IPS-18c (cell line): ENCODE results near the gene CACNA2D1.
"Not testable (repeated sequence)": the region's sequence is repeated elsewhere in the genome, so short reads cannot be mapped to it uniquely, and the experiment has no call there.

Experiments used
- H3K4me3 ChIP-seq: 2 replicates; pipeline ENCODE4 v1.7.0; 2013; ENCODE audit warnings: low read depth, mild to moderate bottlenecking, low read length, moderate library complexity; ENCODE audit not compliant: insufficient read depth
- H3K9me3 ChIP-seq: one replicate; pipeline ENCODE4 v1.6.1; 2013; ENCODE audit warnings: mild to moderate bottlenecking, low read length, moderate library complexity; ENCODE audit not compliant: control insufficient read depth, insufficient read depth

CACNA2D1 gene

GRCh38 chr7:82441669-82442478 is 1.7 kb downstream of the CACNA2D1 start:
- peak overlapping the region; percentile 75 for H3K4me3 ChIP-seq
- peaks cover 2% of the 10 kb centered on the region for H3K9me3 ChIP-seq

- H3K9me3 ChIP-seq = no peaks in the 10 kb centered on the region
- H3K4me3 ChIP-seq = no peak overlapping the region
Measured at GRCh38 chr7:82438521-82438920, 5.1 kb downstream of the CACNA2D1 start.

- Histone ChIP-seq H3K4me3 (no peak overlapping the region), H3K9me3 (no peaks in the 10 kb centered on the region)
Measured at GRCh38 chr7:82435769-82436168, 7.8 kb downstream of the CACNA2D1 start.

GRCh38 chr7:82434275-82435022 is 9.1 kb downstream of the CACNA2D1 start:
- Histone ChIP-seq H3K9me3 (no peaks in the 10 kb centered on the region), H3K4me3 (no peak overlapping the region)

- no peak overlapping the region for H3K4me3 ChIP-seq
- no peaks in the 10 kb centered on the region for H3K9me3 ChIP-seq
Measured at GRCh38 chr7:82433507-82433906, 10.1 kb downstream of the CACNA2D1 start.

GRCh38 chr7:82432743-82433142 is 10.8 kb downstream of the CACNA2D1 start:
- not testable (repeated sequence) for H3K4me3 ChIP-seq, H3K9me3 ChIP-seq

- Histone ChIP-seq H3K9me3 (no peaks in the 10 kb centered on the region), H3K4me3 (no peak overlapping the region)
Measured at GRCh38 chr7:82430500-82431465, 12.8 kb downstream of the CACNA2D1 start.

GRCh38 chr7:82429408-82429807 is 14.2 kb downstream of the CACNA2D1 start:
- Histone ChIP-seq H3K4me3 (no peak overlapping the region), H3K9me3 (no peaks in the 10 kb centered on the region)

- Histone ChIP-seq H3K4me3 (no peak overlapping the region), H3K9me3 (no peaks in the 10 kb centered on the region)
Measured at GRCh38 chr7:82428186-82428961, 15.2 kb downstream of the CACNA2D1 start.

GRCh38 chr7:82423446-82423845 is 20.1 kb downstream of the CACNA2D1 start:
- H3K9me3 ChIP-seq = no peaks in the 10 kb centered on the region
- no peak overlapping the region for H3K4me3 ChIP-seq

GRCh38 chr7:82419200-82419599 is 24.4 kb downstream of the CACNA2D1 start:
- H3K9me3 ChIP-seq = no peaks in the 10 kb centered on the region
- H3K4me3 ChIP-seq = no peak overlapping the region

- no peaks in the 10 kb centered on the region for H3K9me3 ChIP-seq
- H3K4me3 ChIP-seq = no peak overlapping the region
Measured at GRCh38 chr7:82417898-82418297, 25.7 kb downstream of the CACNA2D1 start.

GRCh38 chr7:82416402-82416801 is 27.2 kb downstream of the CACNA2D1 start:
- Histone ChIP-seq H3K4me3 (no peak overlapping the region), H3K9me3 (no peaks in the 10 kb centered on the region)

GRCh38 chr7:82414389-82414788 is 29.2 kb downstream of the CACNA2D1 start:
- Histone ChIP-seq H3K9me3 (no peaks in the 10 kb centered on the region), H3K4me3 (no peak overlapping the region)

- H3K9me3 ChIP-seq = no peaks in the 10 kb centered on the region
- H3K4me3 ChIP-seq = no peak overlapping the region
Measured at GRCh38 chr7:82413237-82413636, 30.3 kb downstream of the CACNA2D1 start.

GRCh38 chr7:82411732-82412131 is 31.8 kb downstream of the CACNA2D1 start:
- H3K9me3 ChIP-seq = no peaks in the 10 kb centered on the region

GRCh38 chr7:82410461-82410860 is 33.1 kb downstream of the CACNA2D1 start:
- no peak overlapping the region for H3K4me3 ChIP-seq
- H3K9me3 ChIP-seq = no peaks in the 10 kb centered on the region

More at GRCh38 chr7:82411732-82412131, 31.8 kb downstream of the CACNA2D1 start:
- no peak overlapping the region for H3K4me3 ChIP-seq
